Measurements from ENCODE around the gene DCTN3.

DCTN3 gene

DNA sequence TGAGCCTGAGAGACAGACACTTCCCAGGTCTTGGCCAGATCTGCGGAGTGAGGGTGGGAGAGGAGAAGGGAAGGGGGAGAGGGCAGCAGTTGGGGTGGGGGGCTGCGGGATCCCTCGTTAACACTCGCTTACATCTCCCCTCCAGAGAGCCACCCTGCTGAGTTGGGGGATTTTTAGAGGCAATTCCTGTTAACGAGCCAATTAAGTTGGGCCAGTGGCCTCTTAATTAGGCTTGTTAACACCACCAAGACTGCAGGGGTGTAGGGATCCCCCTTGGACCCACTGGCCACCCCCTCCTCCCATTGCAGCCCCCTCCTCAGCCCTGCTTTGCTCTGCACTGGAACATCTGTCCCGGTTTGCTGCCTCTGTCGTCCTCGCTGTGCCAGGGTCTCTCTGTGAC, 54.4 kb downstream of the DCTN3 start:
- Histone ChIP-seq H3K27ac (ENCODE audit: low read length) (no peak overlapping the region), H3K9ac (ENCODE audit: low read depth, low read length) (no peak overlapping the region), H3K4me1 (ENCODE audit: insufficient read depth, low read length) (no peaks in the 10 kb centered on the region; the same call in 1 of the 2 replicates), H3K36me3 (ENCODE audit: insufficient read depth, low read depth, low read length) (no peaks in the 10 kb centered on the region), H3K27me3 (ENCODE audit: insufficient read depth, low read length) (no peaks in the 10 kb centered on the region; the same call in 1 of the 2 replicates), H3K9me3 (ENCODE audit: insufficient read depth, low read depth, low read length) (no peaks in the 10 kb centered on the region), H3K4me3 (ENCODE audit: low read length) (no peak overlapping the region)

DNA sequence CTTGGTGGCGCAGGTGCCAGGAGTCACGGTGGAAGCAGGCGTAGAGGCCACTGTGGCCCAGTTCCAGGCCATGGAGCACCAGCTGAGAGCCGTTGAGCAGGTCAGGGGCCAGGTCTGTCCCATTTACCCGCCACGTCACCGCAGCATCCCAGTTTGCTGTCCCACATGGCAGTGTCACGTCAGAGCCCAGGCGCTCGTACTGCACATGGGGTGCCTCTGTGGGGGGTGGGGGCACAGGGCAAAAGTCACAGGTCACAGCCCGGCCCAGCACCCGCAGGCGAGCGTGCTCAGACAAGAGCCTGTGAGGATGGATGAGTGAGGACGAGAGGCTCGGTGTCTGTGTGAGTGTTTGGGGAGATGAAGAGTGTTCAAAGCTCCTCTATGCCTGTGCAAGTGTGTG, 55.7 kb downstream of the DCTN3 start:
- no peak overlapping the region for H3K9ac ChIP-seq (ENCODE audit: low read depth, low read length)
- H3K9me3 ChIP-seq (ENCODE audit: insufficient read depth, low read depth, low read length), result no peaks in the 10 kb centered on the region
- no peaks in the 10 kb centered on the region; the same call in 1 of the 2 replicates for H3K4me1 ChIP-seq (ENCODE audit: insufficient read depth, low read length)
- no peak overlapping the region for H3K4me3 ChIP-seq (ENCODE audit: low read length)
- H3K36me3 ChIP-seq (ENCODE audit: insufficient read depth, low read depth, low read length), result no peaks in the 10 kb centered on the region
- H3K27me3 ChIP-seq (ENCODE audit: insufficient read depth, low read length), result no peaks in the 10 kb centered on the region; the same call in 1 of the 2 replicates
- H3K27ac ChIP-seq (ENCODE audit: low read length), result no peak overlapping the region
